ENCODE results near the gene DCDC2B.

The DCDC2B gene

GRCh38 chr1:32234792-32235191 lies 25.9 kb downstream of the DCDC2B start:
- no peak for TF ChIP-seq CTCF (IDR thresholded peaks at IDR 0.05; ENCODE audit: insufficient read depth, low read length, missing control alignments)
- H3K4me3 ChIP-seq (ENCODE audit: low read depth, low read length), result no peak overlapping the region
- ChIA-PET POLR2A (interaction anchor here (3.0 kb wide), 1 partner anchor 101 kb away, joined by 13 read pairs; the partner anchor contains the start of gene MARCKSL1), CTCF (interaction anchor here (1.2 to 2.8 kb wide), 3 partner anchors 11 to 19 kb away, joined by 6 to 11 read pairs (median 9); partner anchors contain the start of gene FAM167B)
- no peak for DNase-seq (ENCODE audit: low read depth, low spot score)

GRCh38 chr1:32239337-32239736 lies 30.4 kb downstream of the DCDC2B start:
- DNase-seq (ENCODE audit: low read depth, low spot score), result no peak
- ChIA-PET CTCF (interaction anchor here (0.7 to 5.8 kb wide), 5 partner anchors 11 to 78 kb away, joined by 3 to 47 read pairs (median 4); partner anchors contain the start of gene LCK), POLR2A (no interaction called here)
- TF ChIP-seq CTCF (IDR thresholded peaks at IDR 0.05; ENCODE audit: insufficient read depth, low read length, missing control alignments), result no peak
- no peak overlapping the region for H3K4me3 ChIP-seq (ENCODE audit: low read depth, low read length)

- ChIA-PET POLR2A (interaction anchor here (2.7 kb wide), 1 partner anchor 96 kb away, joined by 17 read pairs; the partner anchor contains the start of gene MARCKSL1), CTCF (interaction anchor here (0.7 to 5.8 kb wide), 8 partner anchors 10 to 77 kb away, joined by 3 to 47 read pairs (median 4); partner anchors contain the start of gene LCK)
- no peak for TF ChIP-seq CTCF (IDR thresholded peaks at IDR 0.05; ENCODE audit: insufficient read depth, low read length, missing control alignments)
- peak overlapping the region; percentile 67; the same call in 1 of the 2 replicates for H3K4me3 ChIP-seq (ENCODE audit: low read depth, low read length)
- no peak for DNase-seq (ENCODE audit: low read depth, low spot score)
Measured at GRCh38 chr1:32239790-32240139, 30.9 kb downstream of the DCDC2B start.

GRCh38 chr1:32240140-32240951 lies 31.5 kb downstream of the DCDC2B start:
- CTCF ChIA-PET, result interaction anchor here (0.9 to 5.8 kb wide), 10 partner anchors 10 to 78 kb away, joined by 3 to 47 read pairs (median 4); partner anchors contain the start of gene LCK

GRCh38 chr1:32241001-32241763 lies 32.3 kb downstream of the DCDC2B start:
- peak overlapping the region; percentile 67 for H3K4me3 ChIP-seq (ENCODE audit: low read depth, low read length)
- ChIA-PET POLR2A (interaction anchor here (0.8 to 2.7 kb wide), 3 partner anchors 13 to 95 kb away, joined by 3 to 17 read pairs (median 3); partner anchors contain the start of gene MARCKSL1), CTCF (interaction anchor here (1.1 to 5.8 kb wide), 9 partner anchors 9 to 77 kb away, joined by 3 to 47 read pairs (median 5); partner anchors contain the start of gene LCK)
- TF ChIP-seq CTCF (IDR thresholded peaks at IDR 0.05; ENCODE audit: insufficient read depth, low read length, missing control alignments), result no peak
- DNase-seq (ENCODE audit: low read depth, low spot score), result no peak

More at GRCh38 chr1:32240140-32240951, 31.5 kb downstream of the DCDC2B start:
- POLR2A ChIA-PET, result interaction anchor here (0.8 to 2.7 kb wide), 2 partner anchors 13 to 96 kb away, joined by 3 to 17 read pairs; partner anchors contain the start of gene MARCKSL1
- peak overlapping the region; percentile 67 for H3K4me3 ChIP-seq (ENCODE audit: low read depth, low read length)
- peak; percentile 37 for TF ChIP-seq CTCF (IDR thresholded peaks at IDR 0.05; ENCODE audit: insufficient read depth, low read length, missing control alignments)
- DNase-seq (ENCODE audit: low read depth, low spot score), result no peak

Measured in AG04449 (cell line).